HG02840 (cell line): Measurements from ENCODE around the gene TBX20.

Source experiments
- ATAC-seq: cut with Tn5 transposase; IDR thresholded peaks from one replicate; pipeline ENCODE4 v1.9.1; 2021; ENCODE audit warnings: mild to moderate bottlenecking, moderate library complexity, moderate number of reproducible peaks; ENCODE audit not compliant: unreplicated experiment, low FRiP score

TBX20 gene, protein sequence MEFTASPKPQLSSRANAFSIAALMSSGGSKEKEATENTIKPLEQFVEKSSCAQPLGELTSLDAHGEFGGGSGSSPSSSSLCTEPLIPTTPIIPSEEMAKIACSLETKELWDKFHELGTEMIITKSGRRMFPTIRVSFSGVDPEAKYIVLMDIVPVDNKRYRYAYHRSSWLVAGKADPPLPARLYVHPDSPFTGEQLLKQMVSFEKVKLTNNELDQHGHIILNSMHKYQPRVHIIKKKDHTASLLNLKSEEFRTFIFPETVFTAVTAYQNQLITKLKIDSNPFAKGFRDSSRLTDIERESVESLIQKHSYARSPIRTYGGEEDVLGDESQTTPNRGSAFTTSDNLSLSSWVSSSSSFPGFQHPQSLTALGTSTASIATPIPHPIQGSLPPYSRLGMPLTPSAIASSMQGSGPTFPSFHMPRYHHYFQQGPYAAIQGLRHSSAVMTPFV

DNA sequence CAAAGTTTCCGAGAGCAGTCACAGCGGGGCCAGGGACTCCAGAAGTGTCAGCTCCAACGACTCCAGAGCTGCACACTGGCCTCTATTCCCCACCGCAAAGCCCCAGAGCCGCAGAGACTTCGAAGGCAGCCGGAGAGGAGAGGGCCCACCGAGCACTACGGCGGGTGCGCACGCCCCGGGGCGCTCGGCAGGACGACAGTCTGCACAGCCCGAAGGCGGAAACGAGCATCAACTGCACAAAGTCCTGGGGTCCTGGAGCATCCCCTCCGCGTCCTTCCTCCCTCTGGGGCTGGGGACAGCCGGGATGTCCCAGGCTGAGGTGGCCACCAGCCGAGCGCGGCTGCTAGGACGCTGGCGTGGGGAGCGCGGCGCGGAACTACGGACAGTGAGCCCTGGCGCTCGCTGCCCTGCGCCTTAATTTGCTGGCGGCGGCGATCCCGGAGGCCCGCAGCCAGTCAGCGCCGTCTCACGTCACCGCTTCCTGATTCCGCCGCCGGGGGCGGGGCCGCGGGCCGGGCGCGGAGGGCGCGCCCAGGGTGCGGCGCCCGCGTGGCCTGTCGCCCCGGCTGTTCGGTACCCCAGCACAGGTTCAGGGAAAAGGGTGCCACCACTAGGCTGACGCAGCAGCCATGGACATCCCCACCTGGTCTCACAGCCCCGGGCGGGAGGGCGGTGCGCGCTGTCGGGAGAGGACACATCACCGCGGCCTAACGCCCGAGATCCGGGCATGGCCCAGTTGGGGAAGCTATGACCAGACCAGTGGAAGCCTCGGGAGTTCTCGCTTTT is at the start of gene TBX20:
TBX20 (minus strand) TSS at position 391 of the 786 bp plus-strand sequence. CDS start 480 bp downstream, outside the sequence.
- no peak for ATAC-seq

DNA sequence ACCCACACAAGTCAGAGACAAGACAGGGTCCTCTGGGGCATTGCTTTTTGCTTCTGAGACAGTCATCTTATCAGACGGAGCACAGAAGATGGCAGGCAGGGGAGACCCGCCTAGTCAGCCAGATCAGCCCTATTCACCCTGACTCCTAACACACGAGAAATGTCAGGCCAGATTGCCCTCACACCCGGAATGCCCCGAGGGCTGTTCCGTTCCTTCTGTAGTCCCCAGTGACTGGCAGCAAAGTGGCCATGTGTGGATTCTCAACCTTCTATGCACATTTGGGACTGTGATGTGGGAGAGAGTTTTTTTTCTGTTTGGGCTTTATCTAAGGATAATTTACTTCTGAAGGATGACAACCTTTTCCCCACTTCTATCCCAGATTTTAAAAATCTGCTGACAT is 35.5 kb upstream of the TBX20 start:
- ATAC-seq, result no peak

DNA sequence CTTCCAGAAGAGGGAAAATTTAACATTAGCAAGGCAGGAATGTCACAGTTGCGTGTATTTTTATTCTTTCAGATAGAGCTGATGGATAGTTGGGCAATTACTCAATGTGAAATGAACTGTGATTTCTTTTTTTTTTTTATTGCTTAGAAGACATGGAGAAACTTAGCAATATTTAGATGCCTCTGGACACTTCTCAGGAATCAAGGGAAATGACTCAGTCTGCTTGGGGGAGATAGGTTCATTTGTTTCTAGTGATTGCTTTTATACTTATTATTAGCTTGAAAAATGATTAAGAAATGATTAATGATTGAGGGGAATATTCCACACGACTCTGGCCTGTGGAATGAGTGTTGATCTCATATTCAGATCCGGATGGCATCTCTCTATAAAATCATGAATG is 33.1 kb upstream of the TBX20 start:
- ATAC-seq, result no peak

DNA sequence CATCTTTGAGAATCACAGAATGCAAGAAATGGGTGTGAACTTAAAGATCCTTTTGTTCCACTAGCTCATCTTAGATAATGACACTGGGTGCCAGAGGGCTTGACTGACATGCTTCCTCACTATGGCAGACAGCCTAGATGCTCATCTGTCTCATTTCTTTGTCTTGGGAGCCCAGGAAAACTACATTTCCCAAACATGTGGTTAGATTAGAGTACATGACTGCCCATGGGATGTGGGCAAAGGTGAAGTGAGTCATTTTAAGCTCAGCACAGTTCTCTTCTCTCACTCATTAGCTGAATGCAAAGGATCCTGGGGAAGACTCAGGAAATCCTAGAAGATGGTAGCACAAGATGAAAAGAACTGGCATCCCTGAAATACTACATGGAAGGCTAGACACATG is 32.5 kb upstream of the TBX20 start:
- ATAC-seq, result no peak

DNA sequence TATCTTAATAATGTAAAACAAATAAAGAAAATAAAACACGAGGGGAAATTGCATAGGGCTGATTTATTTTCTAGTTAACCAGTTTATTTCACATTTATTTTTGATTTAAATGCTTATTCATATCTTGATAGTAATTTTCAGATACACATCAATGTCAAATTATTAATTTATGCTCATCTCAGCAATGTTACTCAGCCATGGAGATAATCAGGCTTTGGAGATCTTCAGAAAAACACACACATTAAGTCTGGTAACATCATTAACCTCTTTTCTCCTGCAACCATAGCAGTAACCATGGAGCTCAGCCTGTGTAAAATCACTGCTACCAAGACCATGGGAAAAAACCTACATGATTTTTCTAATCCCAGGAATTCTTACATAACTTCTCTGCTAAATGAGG is 31.9 kb upstream of the TBX20 start:
- no peak for ATAC-seq

DNA sequence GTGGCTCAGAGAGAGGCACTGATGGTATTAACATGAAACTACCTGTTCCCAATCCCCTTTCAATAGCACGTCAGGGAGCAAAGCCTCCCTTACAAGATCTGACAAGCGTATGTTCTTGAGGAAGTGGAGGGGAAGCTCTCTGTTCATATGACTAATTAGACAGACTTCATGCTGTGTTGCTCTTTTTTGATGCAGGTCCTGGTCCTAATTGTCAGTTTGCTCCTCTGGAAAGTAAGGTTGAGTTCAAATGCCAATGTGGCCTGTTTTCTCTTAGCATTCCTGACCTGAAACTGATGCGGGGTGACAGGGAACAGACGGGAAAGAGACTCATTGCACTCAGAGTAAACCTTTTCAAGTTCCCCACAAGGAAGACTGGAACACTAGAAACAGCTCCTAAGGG is 27.0 kb upstream of the TBX20 start:
- no peak for ATAC-seq

DNA sequence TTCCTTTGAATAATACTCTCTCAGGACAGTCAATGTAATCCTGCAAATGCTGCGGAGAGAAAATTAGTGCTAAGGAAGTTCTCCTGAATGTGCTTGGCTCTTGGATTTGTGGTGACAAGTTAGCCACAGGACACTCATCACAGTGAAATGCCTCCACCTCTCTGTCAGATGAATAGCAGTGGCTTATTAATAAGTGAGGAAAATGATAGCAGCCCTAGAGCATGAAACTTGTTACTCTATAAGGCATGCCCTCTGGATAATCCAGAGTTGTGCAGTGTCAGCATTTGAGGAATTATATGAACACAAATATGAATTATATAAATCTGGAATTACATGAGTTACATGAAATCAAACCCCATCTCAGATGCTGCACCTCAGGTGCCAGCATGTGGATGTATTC is 23.5 kb upstream of the TBX20 start:
- ATAC-seq, result no peak

DNA sequence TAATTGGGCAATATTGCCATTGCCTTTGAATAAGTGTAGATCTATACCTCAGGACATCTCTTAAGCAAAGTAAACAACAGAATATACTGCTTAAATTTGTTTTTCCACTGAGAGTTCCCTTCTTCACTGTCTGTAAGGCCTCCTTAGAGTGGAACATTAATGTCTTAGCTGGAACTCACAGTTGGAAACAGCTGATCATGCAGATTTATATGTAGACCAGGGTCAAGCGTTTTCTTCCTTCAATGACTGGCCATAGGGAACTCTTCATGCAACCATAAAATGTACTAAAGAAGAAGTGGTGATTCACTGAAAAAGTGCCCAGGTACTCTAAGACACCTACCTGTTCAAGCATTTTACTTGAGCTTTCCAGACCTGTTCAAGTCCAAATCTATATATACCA is 18.3 kb upstream of the TBX20 start:
- ATAC-seq, result no peak

DNA sequence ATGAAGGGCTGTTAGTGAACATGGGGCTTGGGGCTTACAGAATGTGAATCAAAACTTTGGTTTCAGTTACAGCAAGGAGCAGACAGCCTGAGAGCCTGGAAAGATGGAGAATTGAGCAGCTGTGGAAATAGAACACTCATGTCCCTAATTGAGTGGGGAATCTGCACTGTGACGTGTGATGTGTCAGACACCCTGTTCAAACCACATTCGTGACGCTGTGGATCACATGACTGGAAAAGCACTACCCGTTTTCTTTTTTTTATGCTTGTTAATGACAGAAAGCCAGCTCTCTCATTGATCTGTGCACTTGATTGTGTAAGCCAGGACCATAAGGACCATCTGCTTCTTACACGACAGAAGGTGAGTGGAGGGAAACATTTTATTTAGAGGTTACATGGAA is 15.1 kb upstream of the TBX20 start:
- ATAC-seq, result no peak

DNA sequence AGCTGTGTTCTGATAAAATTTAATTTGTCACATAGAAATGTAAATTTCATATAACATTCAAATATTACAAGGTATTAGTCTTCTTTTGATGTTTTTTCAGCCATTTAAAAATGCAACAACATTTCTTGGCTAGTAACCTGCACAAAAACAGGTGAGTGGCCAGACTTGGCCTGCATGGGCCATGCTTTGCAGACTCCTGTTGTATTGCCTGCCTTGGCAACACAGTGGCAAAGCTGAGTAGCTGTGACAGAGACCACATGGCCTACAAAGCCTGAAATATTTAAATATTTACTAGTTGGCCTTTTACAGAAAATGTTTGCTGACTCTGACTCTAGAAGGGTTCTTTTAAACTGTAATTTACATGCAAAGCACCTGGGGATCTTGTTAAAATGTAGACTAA is 13.5 kb upstream of the TBX20 start:
- ATAC-seq, result no peak

DNA sequence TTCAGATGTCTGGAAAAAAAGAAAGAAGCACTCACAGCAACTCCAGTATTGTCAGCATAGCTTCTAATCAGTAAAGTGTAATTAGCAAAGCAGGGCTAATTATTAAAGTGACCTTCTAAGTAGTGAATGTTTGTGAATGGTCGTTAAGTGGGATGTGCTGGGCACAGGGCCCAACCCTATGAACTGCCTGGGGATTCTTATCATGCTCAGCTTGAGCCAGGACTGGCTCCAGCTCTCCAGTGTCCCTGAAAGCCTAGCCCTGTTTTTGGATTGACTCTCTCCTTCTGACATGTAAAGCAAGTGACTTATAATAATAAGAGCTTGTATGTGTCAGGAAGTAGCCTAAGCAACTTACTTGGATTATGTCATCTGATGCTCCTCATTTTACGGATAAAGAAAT is 9.5 kb upstream of the TBX20 start:
- ATAC-seq, result no peak

DNA sequence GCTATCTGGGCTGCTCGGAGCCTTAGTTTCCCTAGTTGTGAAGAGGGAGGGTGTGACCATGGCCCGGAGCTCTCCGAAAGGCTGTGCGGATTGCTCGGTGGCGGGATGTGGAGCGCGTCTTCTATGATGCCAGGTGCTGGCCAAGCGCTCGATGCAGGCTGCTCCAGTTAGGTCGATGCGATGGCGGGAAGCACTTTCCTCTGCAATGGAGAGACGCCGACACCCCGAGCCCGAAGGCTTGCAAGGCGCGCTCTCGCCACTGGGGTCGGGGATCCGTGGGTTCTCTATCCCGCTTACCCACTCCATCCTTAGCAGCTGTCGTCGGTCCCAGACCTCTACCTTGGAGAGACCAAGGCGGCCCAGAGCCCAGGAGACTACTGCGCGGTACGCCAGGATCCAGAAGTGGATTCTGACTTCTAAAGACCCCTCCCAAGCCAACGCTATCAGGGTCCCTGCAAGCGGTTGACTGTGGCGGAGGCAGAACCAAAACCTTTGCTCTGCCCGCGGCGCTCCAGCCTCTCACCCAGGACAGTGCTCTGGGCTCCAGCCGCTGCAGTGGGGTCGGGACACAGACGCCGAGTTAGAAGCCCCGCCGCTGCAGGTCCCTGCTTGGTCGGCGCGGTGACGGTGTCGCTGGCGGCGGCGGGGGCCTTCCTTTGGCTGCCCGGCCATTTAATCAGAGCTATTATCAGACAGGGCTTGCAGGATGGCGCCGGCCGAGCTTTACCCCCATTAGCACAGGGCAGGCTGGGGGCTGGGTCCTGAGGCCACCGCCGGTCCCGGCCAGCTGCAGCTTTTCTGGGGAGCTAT is 7.8 kb upstream of the TBX20 start:
- no peak for ATAC-seq

DNA sequence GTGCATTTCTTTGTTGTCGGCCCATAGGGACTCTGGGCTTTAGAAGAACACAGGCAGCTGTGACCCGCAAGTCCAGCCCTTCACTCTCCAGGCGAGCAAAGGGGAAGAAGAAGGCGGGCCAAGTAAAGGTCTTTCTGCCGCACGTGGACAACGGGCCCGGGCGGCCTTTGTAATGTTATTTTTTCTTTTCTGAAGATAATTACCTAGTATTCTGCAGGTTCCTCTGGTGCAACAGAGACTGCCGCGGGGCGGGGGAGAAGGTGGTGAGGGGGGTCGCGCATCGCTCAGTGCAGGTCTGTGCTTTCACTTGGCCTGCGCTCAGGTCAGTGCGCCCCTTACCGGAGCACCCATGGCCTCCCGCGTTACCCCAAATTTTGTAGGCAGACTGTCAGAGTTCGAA is 7.1 kb upstream of the TBX20 start:
- ATAC-seq, result no peak

DNA sequence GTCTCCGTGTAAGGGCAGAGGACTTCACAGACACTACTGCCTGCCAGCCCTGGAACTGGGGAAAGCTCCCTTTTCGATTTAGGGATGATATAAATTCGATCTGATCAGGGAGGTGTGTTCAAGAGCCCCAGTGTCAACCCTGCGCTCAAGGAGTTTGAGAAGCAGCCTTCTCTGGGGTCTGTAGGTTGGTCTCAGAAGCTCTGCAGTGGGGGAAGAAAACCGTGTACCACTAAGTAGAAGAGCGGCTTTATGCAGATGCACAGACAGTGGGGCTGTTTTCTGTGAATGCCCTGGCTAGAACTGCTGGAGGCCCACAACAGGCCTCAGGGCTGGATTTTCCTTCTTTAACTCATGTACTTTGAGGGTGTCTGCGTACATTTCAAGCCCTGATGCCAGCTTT is 6.3 kb upstream of the TBX20 start:
- no peak for ATAC-seq

DNA sequence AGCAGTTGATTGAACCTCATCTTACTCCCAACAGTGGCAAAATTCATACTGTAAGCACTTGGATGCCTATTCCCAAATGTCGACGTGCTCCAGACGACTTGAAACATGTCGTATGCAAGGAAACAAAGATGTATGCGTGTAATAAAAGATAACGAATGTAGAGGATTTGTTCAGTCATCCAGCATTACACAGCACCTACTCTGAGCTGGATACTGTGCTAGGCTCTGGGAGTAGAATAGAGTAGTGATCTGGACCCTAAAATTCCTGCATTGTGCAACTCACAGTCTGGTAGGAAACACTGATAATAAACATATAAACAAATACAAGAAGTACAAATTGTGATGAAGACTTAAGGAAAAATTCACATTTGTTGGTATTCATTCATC is 5.6 kb upstream of the TBX20 start:
- no peak for ATAC-seq

DNA sequence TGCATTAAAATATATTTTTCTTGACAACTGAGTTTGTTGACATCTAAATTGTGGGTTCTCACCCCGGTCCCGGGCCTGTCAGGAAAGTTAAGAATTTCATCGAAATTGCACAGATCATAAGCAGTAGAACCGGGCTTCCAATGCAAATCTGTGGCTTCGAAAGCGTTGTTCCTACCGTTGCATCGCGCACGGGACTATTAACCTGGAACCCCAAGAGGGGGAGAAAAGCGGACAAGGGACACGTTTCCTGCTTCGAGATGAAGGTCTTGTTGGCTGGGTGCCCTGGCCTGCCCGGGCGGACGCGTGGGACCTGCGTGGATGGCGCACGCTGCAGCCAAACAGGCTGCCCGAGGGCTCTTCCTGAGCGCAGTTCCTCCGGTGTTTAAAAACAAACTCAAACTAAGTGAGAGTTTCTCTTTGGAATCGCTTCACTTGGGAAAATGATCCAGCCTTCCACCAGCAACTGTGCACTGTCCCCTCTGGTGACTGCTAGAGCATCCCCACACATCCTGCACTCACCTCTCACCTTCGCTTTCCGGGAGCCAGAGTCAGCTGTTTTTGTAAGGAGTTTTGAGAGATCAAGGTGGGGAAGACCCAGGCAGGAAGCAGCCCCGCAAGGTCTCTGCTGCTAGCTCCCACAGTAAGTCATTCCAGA is 5.1 kb upstream of the TBX20 start:
- ATAC-seq, result no peak

DNA sequence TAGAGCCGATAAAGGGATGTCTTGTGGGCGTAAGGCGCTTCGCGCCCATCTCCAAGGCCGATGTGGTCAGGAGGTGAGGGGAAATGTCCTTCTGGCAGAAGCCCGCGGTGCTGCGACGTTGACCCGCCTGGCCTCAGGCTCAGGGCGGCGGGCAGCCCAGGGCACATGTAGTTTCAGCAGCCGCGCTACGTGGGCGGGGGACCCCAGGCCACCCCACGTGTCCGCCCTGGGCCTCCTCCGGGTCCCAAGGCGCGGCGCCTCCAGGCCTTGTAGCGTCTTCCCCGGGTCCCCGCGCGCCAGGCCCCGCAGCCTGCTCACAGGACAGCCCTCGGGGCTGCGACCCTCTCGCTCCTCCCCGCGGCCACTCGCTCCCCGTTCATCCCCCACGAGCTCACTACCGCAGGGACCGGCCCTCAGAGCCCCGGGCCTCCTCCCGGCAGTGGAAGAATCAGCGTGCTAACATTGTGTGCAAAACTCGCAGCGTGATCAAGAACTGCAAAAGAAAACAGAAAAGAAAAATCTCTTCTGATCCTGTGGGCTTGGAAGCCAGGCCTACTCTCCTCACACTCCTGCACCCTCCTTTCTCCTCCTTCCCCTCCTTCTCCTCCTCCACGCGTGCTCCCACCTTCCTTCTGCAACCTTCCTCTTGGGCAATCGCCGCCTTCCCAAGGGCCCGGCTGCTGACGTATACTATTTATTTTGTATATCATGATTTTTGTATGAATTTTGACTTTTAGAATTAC is 4.4 kb upstream of the TBX20 start:
- no peak for ATAC-seq

DNA sequence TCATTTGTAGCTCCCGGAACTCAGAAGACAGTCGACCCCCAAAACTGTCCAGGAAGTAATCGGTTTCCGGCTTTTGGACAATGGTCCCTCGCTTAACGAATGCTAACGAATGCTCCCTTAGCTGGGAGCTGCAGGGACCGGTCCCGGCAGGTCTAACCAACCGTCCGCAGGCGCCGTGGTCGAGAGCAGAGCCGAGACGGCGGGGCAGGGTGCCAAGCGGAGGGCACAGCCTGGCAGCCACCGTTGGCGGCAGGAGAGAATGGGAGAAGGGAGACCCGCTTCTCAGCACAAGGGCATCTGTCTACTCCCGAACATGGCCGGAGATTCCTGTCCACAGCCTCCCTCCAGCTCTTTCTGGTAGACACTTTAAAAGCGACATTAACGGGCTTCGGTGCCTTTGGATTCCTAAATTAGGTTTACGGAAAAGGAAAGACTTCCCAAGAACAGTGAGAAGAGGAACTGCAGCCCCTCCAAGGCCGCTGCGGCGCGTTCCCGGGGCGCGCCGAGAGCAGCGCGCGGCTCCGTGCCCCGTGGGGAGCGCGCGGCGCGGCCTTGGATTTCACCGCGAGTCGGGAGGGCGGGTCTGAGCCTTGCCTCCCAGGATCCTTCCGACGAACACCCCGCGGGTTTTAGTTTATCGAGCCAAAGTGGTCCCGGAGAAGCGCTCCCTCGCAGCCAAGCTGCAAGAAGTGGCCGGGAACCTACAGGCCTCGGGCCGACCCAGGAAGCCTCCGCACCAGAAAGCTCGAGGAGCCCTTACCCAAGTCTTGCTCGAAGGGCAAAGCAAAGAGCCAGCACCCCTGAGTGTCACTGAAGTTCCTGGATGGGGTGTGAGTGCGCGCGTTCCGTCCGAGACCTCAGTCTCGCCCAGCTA is 3.6 kb upstream of the TBX20 start:
- ATAC-seq, result no peak
